GM19351 (cell line): ENCODE data around the gene SUV39H1.

ENCODE experiments used
- ATAC-seq: cut with Tn5 transposase; IDR thresholded peaks from one replicate; pipeline ENCODE4 v1.9.1; 2021; ENCODE audit warnings: mild to moderate bottlenecking, moderate library complexity; ENCODE audit not compliant: unreplicated experiment

Gene SUV39H1

DNA sequence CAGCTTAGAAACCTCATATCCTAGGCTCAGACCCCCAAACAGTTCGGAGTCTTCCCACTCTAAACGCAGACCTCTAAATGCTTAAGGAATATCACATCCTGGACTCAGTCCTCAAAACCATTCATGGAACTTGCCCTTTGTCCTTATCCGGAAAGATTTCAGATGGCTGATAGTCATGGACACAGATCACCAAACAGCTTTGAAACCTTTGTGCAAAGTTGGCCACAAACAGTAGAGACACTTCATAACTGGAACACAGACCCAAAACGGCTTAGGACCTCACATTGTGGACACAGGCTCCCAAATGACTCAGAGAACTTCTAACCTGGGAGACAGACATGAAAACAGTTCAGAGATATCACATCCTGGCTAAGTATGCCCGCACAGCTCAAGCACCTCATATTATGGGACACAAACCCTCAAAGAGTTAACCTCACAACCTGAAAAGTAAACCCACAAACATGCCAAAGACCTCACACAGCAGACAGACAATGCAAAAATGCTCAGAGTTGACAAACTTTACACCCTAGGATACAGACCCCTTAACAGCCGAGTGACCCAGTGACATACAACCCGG is 15.5 kb downstream of the SUV39H1 start:
- ATAC-seq = no peak

DNA sequence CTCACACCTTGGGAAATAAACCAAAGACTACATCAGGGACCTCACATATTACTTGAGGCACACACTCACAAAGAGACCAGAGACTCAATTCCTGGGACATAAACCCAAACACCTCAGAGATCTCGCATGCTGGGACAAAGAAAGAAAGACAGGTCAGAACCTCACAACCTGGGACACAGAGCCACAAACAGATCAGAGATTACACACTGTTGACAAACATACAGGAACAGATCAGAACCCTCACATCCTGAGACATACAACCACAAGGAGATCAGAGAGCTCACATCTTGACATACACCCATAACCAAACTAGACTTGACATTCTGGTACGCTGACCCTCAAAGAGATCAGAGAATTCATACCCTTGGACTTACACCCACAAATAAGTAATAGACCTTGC is 17.3 kb downstream of the SUV39H1 start:
- no peak for ATAC-seq

DNA sequence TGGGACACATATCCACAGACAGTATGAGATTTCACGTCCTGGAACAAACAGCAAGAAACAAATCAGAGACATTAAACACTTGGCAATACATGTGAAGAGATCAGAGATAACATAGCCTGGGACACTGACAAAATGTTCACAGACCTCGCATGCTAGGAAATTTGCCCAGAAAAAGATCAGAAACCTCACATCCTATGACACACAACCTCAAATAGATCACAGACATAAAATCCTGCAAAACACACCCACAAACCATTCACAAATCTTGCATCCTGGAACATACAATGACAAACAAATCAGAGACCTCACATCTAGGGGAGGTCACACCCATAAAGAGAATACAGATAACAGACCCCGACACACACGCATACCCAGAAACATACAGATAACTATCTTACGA is 18.0 kb downstream of the SUV39H1 start:
- ATAC-seq = no peak

- no peak for ATAC-seq
Measured at GRCh38 chrX:48715072-48715471, 18.5 kb downstream of the SUV39H1 start.

GRCh38 chrX:48715876-48716502 is 19.5 kb downstream of the SUV39H1 start:
- no peak for ATAC-seq

- ATAC-seq = no peak
Measured at GRCh38 chrX:48719958-48720357, 23.4 kb downstream of the SUV39H1 start.

- ATAC-seq = no peak
Measured at GRCh38 chrX:48720577-48721250, 24.2 kb downstream of the SUV39H1 start.

GRCh38 chrX:48721916-48722315 is 25.4 kb downstream of the SUV39H1 start:
- no peak for ATAC-seq

GRCh38 chrX:48726596-48726995 is 30.1 kb downstream of the SUV39H1 start:
- ATAC-seq = no peak

- no peak for ATAC-seq
Measured at GRCh38 chrX:48728653-48729052, 32.1 kb downstream of the SUV39H1 start.

DNA sequence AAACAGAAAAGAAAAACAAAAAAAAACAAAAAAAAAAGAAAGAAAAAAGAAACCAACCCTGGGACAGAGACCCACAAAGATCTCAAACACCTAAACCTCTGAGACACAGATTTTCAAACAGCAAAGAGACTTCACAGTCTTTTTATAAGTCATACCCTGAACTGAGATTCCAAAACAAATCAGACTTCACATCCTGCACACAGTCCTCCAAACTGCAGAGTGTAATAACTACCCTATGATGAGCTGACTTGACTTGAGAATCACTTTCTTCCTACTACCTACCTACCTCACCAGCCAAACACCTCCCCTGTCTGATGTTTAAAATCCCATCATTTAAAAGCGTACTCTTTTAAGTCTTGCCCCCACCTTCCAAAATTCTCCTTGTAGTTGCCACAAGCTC is 39.8 kb downstream of the SUV39H1 start:
- ATAC-seq = no peak

DNA sequence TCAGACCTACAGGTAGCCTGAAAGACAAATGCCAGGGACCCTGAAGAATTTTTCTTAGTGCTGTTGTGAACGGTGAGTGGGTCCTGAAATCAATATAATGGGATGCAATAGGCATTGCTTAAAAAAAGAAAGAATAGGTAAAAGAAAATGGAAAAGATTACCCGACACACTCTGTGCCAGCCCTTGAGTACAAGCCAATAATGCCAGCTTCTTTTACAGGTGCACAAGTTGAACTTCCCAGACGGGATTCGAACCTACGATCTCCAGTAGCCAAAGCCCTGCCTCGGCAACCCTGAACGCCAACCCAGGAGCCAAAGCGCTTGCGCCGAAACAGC is 40.3 kb downstream of the SUV39H1 start:
- no peak for ATAC-seq

DNA sequence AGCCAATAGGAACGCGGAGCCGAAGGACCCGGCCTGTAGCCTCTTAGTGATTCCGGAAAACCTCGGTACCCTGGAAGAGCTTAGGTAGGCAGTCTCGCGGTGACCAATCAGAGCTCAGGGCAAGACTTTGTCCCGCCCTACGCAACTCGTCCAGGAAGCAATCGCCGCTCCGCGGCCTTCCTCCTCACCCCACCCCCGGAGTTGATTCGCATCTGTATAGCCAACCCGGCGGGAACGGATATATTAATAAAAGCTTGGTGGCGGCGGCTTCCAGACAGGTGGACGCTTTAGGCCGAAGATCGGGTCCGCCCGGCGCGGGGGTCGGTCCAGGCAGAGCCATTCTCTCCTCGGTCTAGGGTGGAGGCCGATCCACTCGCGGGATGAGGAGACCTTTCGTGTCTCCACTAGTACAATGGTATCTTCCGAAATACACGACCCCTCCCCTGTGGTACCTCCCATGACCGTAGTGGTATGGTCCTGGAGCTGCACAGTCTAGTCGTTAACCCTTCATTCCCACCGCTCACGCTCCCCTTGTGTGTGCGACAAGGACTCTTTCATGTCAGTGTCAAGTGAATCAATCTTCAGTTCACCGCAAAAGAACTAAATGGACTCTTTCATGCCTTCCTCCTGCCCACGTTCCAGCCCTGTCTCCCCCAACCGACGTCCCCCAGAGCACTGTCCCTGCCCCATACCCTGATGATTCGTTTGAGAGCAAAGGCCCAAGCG is 40.8 kb downstream of the SUV39H1 start:
- peak; percentile 97 for ATAC-seq

- ATAC-seq = no peak
Measured at GRCh38 chrX:48737940-48738339, 41.4 kb downstream of the SUV39H1 start.

- ATAC-seq = no peak
Measured at GRCh38 chrX:48741834-48742233, 45.3 kb downstream of the SUV39H1 start.

DNA sequence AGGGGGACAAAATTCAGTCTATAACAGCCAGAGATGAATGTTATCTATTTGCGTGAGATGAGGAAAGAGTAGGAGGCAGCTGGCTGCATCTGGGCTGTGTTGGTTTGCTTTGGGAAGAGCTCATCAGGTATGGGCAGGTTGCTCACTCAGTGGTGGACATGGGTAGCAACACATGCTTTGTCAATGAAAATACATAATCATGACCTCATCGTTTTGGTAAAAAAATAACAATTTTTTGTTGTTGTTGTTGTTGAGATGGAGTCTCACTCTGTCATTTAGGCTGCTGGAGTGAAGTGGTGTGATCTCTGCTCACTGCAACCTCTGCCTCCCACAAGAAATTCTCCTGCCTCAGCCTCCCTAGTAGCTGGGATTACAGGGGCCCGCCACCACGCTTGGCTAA is 48.7 kb downstream of the SUV39H1 start:
- ATAC-seq = no peak

DNA sequence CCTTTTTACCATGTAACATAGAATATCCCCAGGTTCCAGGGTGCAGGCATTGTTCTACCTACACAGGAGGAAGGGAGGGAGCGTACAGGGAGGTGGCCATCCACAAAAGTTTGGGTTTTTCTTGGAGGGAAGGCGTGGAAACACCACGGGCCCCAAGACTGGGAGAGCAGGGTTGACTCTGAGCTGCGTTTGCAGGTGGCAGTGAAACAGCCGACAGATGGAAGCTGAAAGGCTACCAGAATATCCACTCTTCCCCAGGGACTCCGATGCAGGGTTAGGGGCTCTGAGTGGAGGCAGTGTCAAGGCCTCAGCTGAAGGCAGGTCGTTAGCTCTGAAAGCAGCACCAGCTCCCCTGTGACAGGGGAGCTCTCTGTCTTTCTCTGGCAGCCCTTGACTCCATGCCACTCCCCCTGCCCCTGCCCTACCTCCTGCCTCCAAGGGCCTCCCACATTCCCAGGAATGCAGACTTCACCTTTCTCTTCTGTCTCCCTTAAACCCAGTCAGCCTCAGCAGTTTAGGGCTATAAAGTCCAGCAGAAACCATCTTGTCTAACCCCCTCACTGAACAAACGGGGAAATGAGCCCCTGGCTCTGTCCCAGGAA is 51.0 kb downstream of the SUV39H1 start:
- ATAC-seq = no peak

- no peak for ATAC-seq
Measured at GRCh38 chrX:48749182-48749581, 52.6 kb downstream of the SUV39H1 start.

DNA sequence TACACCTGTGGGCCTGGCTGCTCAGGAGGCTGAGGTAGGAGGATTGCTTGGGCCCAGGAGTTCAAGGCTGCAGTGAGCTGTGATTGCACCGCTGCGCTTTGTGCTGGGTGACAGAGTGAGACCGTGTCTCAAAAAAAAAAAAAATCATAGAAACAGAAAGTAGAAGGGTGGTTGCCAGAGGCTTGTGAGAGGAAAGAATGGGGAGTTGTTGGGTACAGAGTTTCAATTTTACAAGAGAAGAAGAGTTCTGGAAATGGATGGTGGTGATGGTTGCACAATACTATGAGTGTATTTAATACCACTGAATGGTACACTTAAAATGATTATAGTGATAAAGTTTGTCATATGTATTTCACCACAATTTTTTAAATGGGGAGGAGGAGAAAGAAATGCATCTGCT is 54.8 kb downstream of the SUV39H1 start:
- no peak for ATAC-seq

DNA sequence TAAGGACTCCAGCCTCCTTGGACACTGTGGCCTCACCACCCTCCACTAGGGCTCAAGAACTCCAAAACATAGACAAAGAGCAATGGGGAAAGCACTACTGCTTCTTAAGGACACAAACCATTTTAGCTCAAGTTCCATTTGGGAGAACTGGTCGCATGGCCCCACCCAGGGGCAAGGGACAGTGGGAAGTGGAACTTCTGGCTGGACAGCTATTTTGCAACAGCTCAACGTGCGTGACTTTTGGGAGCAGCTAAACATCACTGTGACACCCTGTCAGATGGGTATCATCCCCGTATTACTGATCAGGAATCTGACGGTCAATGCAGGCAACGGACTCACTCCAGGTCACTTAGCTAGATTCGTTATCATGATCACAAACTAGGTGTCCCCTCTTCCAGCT is 56.0 kb downstream of the SUV39H1 start:
- no peak for ATAC-seq

DNA sequence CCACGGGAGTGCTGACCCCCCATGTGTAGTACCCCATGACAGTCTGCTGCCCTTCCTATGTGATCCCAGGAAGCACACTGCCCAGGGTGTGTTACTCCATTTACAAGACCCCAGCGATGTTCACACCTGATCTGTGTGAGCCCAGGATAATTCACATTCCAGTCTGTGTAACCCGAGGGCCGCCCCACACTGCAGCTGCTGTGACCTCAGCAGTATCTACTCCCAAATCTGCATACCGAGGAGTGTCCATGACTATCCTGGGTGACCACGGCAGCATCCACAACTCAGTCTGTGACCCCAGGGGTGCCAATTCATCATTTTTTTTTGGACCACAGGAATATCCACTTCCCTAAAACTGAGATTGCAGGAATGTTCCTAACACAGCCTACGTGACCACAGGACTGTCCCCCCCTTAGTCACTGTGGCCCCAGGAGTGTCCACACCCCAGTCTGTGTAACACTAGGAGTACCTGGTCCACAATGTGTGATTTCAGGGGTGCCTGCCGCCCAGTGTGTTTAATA is 57.2 kb downstream of the SUV39H1 start:
- ATAC-seq = no peak
